Neural progenitor cell (in vitro differentiated cells): ENCODE measurements around the gene COG4. TPM values are rescaled to one million over a fixed set of nuclear protein-coding genes. Genes with fewer than 3 reads are reported as not detected.

Source experiments
- DNase-seq: peaks from one replicate; pipeline ENCODE4 v3.0.0-alpha.2; 2016; ENCODE audit warnings: low spot score
- H2AFZ ChIP-seq: fragments of 200-600 bp; sonication (generic); replicated peaks from 2 replicates; pipeline ENCODE4 v1.6.1; 2016; ENCODE audit warnings: antibody characterized with exemption
- H3F3A ChIP-seq: fragments of 200-600 bp; sonication (generic); 2 replicates; pipeline ENCODE4 v1.6.1; 2016; ENCODE audit warnings: antibody characterized with exemption, low read depth
- H3K27ac ChIP-seq: fragments of 200-600 bp; sonication (generic); 2 replicates; pipeline ENCODE4 v1.5.1; 2016; ENCODE audit warnings: mild to moderate bottlenecking
- H3K27me3 ChIP-seq: fragments of 200-600 bp; sonication (generic); 2 replicates; pipeline ENCODE4 v1.6.1; 2016; ENCODE audit warnings: mild to moderate bottlenecking, moderate library complexity
- H3K36me3 ChIP-seq: fragments of 200-600 bp; sonication (generic); 2 replicates; pipeline ENCODE4 v1.5.1; 2016
- H3K4me1 ChIP-seq: fragments of 200-600 bp; sonication (generic); 2 replicates; pipeline ENCODE4 v1.6.1; 2016; ENCODE audit warnings: mixed run types
- H3K4me2 ChIP-seq: fragments of 200-600 bp; sonication (generic); 2 replicates; pipeline ENCODE4 v1.6.1; 2016
- H3K4me3 ChIP-seq: fragments of 200-600 bp; sonication (generic); 2 replicates; pipeline ENCODE4 v1.5.1; 2016
- H3K79me2 ChIP-seq: fragments of 200-600 bp; sonication (generic); 2 replicates; pipeline ENCODE4 v1.6.1; 2016; ENCODE audit warnings: low read depth
- H3K9ac ChIP-seq: fragments of 200-600 bp; sonication (generic); 2 replicates; pipeline ENCODE4 v1.6.1; 2016
- H3K9me3 ChIP-seq: fragments of 200-600 bp; sonication (generic); 2 replicates; pipeline ENCODE4 v1.5.1; 2016; ENCODE audit warnings: low read depth
- H4K20me1 ChIP-seq: fragments of 200-600 bp; sonication (generic); 2 replicates; pipeline ENCODE4 v1.6.1; 2016; ENCODE audit warnings: low read depth
- H3K27ac Mint-ChIP-seq: 3 replicates; pipeline ENCODE4 v1.8.0; 2021; ENCODE audit warnings: mixed read lengths
- H3K27me3 Mint-ChIP-seq: 2 replicates; pipeline ENCODE4 v1.8.0; 2022; ENCODE audit warnings: low read depth, mild to moderate bottlenecking, inconsistent platforms, moderate library complexity, mixed read lengths; ENCODE audit not compliant: insufficient read depth
- H3K36me3 Mint-ChIP-seq: 3 replicates; pipeline ENCODE4 v1.8.0; 2021; ENCODE audit warnings: mixed read lengths
- H3K4me1 Mint-ChIP-seq: 3 replicates; pipeline ENCODE4 v1.8.0; 2021; ENCODE audit warnings: mixed read lengths
- H3K4me3 Mint-ChIP-seq: 3 replicates; pipeline ENCODE4 v1.8.0; 2021; ENCODE audit warnings: mild to moderate bottlenecking, moderate library complexity, mixed read lengths
- H3K9me3 Mint-ChIP-seq: 3 replicates; pipeline ENCODE4 v1.8.0; 2020; ENCODE audit warnings: mixed read lengths
- EZH2 ChIP-seq: fragments of 200-600 bp; sonication (generic); IDR thresholded peaks from 2 replicates; pipeline ENCODE4 v1.6.1; 2017; ENCODE audit warnings: antibody characterized with exemption, mild to moderate bottlenecking, moderate library complexity
- EZH2phosphoT487 ChIP-seq: fragments of 200-600 bp; sonication (generic); IDR thresholded peaks from 2 replicates; pipeline ENCODE4 v1.6.1; 2017; ENCODE audit warnings: antibody characterized with exemption
- total RNA-seq: library from RNA; depleted of rRNA; stranded (reverse); fragments of >200 nt; gene quantifications from 2 replicates; pipeline ENCODE4 v1.2.3, GENCODE V29; 2015; ENCODE audit warnings: low replicate concordance
- TF ChIP-seq, protein P1 (sequence below): fragments of 200-600 bp; sonication (generic); IDR thresholded peaks from 2 replicates; pipeline ENCODE4 v1.5.1; 2017; ENCODE audit warnings: antibody characterized with exemption, mild to moderate bottlenecking

The COG4 gene
- total RNA-seq, 1 donor from 2014 or later: 62.4 TPM

DNA sequence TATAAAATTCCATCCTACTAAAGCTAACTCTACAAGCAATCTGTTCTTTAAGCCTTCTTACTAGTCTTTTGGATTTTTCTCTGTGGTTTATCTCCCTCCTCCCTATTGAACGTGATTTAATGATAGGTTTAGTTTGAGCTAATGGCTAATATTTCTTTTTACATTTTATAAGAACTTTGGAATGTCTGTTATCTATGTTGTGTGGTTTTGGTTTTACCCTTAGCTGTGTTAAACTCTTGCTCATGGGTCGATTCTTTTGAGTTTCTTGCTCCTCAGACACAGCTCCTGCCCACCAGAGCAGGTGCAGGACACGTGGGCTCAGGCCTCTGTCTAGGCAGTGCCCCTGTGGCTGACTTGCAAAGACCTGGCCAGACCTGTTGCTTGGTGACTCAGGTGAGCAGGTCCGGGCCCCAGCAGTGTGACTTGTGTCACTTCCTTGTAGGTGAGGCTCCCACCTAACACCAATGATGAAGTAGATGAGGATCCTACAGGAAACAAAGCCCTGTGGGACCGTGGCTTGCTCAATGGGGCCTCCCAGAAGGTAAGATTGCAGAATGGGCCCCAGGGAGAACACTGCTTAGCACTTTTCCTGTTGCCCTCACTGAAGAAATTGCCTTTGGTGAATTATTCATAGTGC is 45.4 kb upstream of the COG4 start:
- H3K9me3 Mint-ChIP-seq: no peaks in the 10 kb centered on the region
- TF ChIP-seq EZH2 (no peak), EZH2phosphoT487 (no peak)
- TF ChIP-seq, protein P1, sequence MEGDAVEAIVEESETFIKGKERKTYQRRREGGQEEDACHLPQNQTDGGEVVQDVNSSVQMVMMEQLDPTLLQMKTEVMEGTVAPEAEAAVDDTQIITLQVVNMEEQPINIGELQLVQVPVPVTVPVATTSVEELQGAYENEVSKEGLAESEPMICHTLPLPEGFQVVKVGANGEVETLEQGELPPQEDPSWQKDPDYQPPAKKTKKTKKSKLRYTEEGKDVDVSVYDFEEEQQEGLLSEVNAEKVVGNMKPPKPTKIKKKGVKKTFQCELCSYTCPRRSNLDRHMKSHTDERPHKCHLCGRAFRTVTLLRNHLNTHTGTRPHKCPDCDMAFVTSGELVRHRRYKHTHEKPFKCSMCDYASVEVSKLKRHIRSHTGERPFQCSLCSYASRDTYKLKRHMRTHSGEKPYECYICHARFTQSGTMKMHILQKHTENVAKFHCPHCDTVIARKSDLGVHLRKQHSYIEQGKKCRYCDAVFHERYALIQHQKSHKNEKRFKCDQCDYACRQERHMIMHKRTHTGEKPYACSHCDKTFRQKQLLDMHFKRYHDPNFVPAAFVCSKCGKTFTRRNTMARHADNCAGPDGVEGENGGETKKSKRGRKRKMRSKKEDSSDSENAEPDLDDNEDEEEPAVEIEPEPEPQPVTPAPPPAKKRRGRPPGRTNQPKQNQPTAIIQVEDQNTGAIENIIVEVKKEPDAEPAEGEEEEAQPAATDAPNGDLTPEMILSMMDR: no peak
- H3K36me3 Mint-ChIP-seq: peaks cover 56% of the 10 kb centered on the region
- Histone ChIP-seq H3F3A (peaks cover 36% of the 10 kb centered on the region), H3K9ac (no peak overlapping the region), H3K27me3 (no peaks in the 10 kb centered on the region), H3K4me3 (no peak overlapping the region), H3K79me2 (peaks cover 18% of the 10 kb centered on the region), H3K4me2 (no peak overlapping the region), H2AFZ (no peak overlapping the region), H3K27ac (no peak overlapping the region), H3K4me1 (no peaks in the 10 kb centered on the region), H4K20me1 (peaks cover 57% of the 10 kb centered on the region), H3K9me3 (no peaks in the 10 kb centered on the region), H3K36me3 (peaks cover 36% of the 10 kb centered on the region)
- H3K4me1 Mint-ChIP-seq: no peaks in the 10 kb centered on the region
- DNase-seq: no peak
- H3K27me3 Mint-ChIP-seq: peaks cover 2% of the 10 kb centered on the region
- H3K27ac Mint-ChIP-seq: no peak overlapping the region
- no peak overlapping the region for H3K4me3 Mint-ChIP-seq

DNA sequence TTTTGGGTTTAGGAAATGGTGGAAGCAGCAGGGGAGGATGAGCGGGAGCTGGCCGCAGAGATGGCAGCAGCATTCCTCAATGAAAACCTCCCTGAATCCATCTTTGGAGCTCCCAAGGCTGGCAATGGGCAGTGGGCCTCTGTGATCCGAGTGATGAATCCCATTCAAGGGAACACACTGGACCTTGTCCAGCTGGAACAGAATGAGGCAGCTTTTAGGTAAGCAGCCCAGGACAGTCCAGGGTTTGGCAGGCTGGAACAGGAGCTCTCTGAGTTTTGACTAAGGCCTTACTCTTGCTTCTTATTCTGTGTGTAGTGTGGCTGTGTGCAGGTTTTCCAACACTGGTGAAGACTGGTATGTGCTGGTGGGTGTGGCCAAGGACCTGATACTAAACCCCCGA is 41.7 kb upstream of the COG4 start:
- H3K27ac Mint-ChIP-seq: no peak overlapping the region
- Histone ChIP-seq H3K4me1 (no peaks in the 10 kb centered on the region), H3K79me2 (peaks cover 35% of the 10 kb centered on the region), H3K27me3 (no peaks in the 10 kb centered on the region), H3K27ac (no peak overlapping the region), H3K9me3 (no peaks in the 10 kb centered on the region), H3K9ac (no peak overlapping the region), H2AFZ (no peak overlapping the region), H3F3A (peaks cover 32% of the 10 kb centered on the region), H3K4me2 (no peak overlapping the region), H3K4me3 (no peak overlapping the region), H4K20me1 (peaks cover 72% of the 10 kb centered on the region), H3K36me3 (peaks cover 65% of the 10 kb centered on the region)
- H3K4me1 Mint-ChIP-seq: no peaks in the 10 kb centered on the region
- H3K4me3 Mint-ChIP-seq: no peak overlapping the region
- H3K27me3 Mint-ChIP-seq: no peaks in the 10 kb centered on the region
- peaks cover 49% of the 10 kb centered on the region for H3K36me3 Mint-ChIP-seq
- no peak for TF ChIP-seq EZH2
- TF ChIP-seq, protein P1: no peak
- no peak for TF ChIP-seq EZH2phosphoT487
- no peak for DNase-seq
- H3K9me3 Mint-ChIP-seq: no peaks in the 10 kb centered on the region

GRCh38 chr16:70563636-70564035 is 40.3 kb upstream of the COG4 start:
- Histone ChIP-seq H3K4me2 (no peak overlapping the region), H3K27me3 (no peaks in the 10 kb centered on the region), H2AFZ (no peak overlapping the region), H3K9me3 (no peaks in the 10 kb centered on the region), H3F3A (peaks cover 32% of the 10 kb centered on the region), H3K4me1 (no peaks in the 10 kb centered on the region), H3K9ac (no peak overlapping the region), H3K4me3 (no peak overlapping the region), H4K20me1 (peaks cover 72% of the 10 kb centered on the region), H3K36me3 (peaks cover 60% of the 10 kb centered on the region), H3K79me2 (peaks cover 47% of the 10 kb centered on the region), H3K27ac (no peak overlapping the region)
- no peaks in the 10 kb centered on the region for H3K4me1 Mint-ChIP-seq
- H3K4me3 Mint-ChIP-seq: no peak overlapping the region
- TF ChIP-seq EZH2phosphoT487: no peak
- TF ChIP-seq EZH2: no peak
- TF ChIP-seq, protein P1: no peak
- no peaks in the 10 kb centered on the region for H3K9me3 Mint-ChIP-seq
- peaks cover 49% of the 10 kb centered on the region for H3K36me3 Mint-ChIP-seq
- H3K27me3 Mint-ChIP-seq: peaks cover 2% of the 10 kb centered on the region
- no peak overlapping the region for H3K27ac Mint-ChIP-seq
- no peak for DNase-seq
